Caco-2 (cell line): Measurements from ENCODE around the gene HAUS7. TPM values are rescaled to one million over a fixed set of nuclear protein-coding genes. Genes with fewer than 3 reads are reported as not detected.

ENCODE experiments used
- BruUV-seq: library from RNA; stranded (reverse); fragments of 400-500 nt; replicated peaks from 2 replicates; lab custom pipeline; 2021; lab: Mats Ljungman, UMichigan
- CTCF ChIA-PET: fragments of 300-600 bp; sonication (Branson Sonifier 250); formaldehyde crosslinking; loops from one replicate; lab custom pipeline; 2022; ENCODE audit warnings: antibody characterized with exemption; lab: Charles Lee
- POLR2A ChIA-PET: fragments of 300-600 bp; sonication (Branson Sonifier 250); formaldehyde crosslinking; loops from one replicate; lab custom pipeline; 2022; ENCODE audit warnings: antibody characterized with exemption; lab: Charles Lee
- DNase-seq, 2 experiments: peaks; one replicate each; pipeline versions ENCODE4 v3.0.0 to v3.0.0-alpha.2; 2020 to 2022
- H3K27me3 ChIP-seq: replicated peaks from 2 replicates; pipeline ENCODE4 v1.6.0; 2011; ENCODE audit warnings: low read length; ENCODE audit not compliant: control insufficient read depth, insufficient read depth
- H3K36me3 ChIP-seq: 2 replicates; pipeline ENCODE4 v1.5.1; 2011; ENCODE audit warnings: low read length; ENCODE audit not compliant: control insufficient read depth, insufficient read depth
- H3K4me1 ChIP-seq: fragments of 250-450 bp; sonication (Bioruptor Pico); 2 replicates; pipeline ENCODE4 v1.5.1; 2020; ENCODE audit warnings: mild to moderate bottlenecking
- H3K4me3 ChIP-seq: 2 replicates; pipeline ENCODE4 v1.5.1; 2011; ENCODE audit warnings: low read depth, mild to moderate bottlenecking, control low read depth, low read length
- H3K9me3 ChIP-seq: fragments of 250-450 bp; sonication (Bioruptor Pico); 2 replicates; pipeline ENCODE4 v1.5.1; 2020; ENCODE audit warnings: mild to moderate bottlenecking, moderate library complexity
- H3K27ac Mint-ChIP-seq: one replicate; pipeline ENCODE4 v1.8.0; 2022; ENCODE audit warnings: mixed read lengths; ENCODE audit not compliant: unreplicated experiment
- H3K27me3 Mint-ChIP-seq: one replicate; pipeline ENCODE4 v1.8.0; 2022; ENCODE audit warnings: mixed read lengths; ENCODE audit not compliant: insufficient read depth, unreplicated experiment
- H3K36me3 Mint-ChIP-seq: one replicate; pipeline ENCODE4 v1.8.0; 2022; ENCODE audit warnings: mild to moderate bottlenecking, mixed read lengths; ENCODE audit not compliant: insufficient read depth, unreplicated experiment
- H3K4me1 Mint-ChIP-seq: one replicate; pipeline ENCODE4 v1.8.0; 2022; ENCODE audit warnings: low read depth, mixed read lengths; ENCODE audit not compliant: unreplicated experiment
- H3K4me3 Mint-ChIP-seq: one replicate; pipeline ENCODE4 v1.8.0; 2022; ENCODE audit warnings: mild to moderate bottlenecking, moderate library complexity, mixed read lengths; ENCODE audit not compliant: unreplicated experiment
- H3K9me3 Mint-ChIP-seq: one replicate; pipeline ENCODE4 v1.8.0; 2022; ENCODE audit warnings: mixed read lengths; ENCODE audit not compliant: unreplicated experiment
- CTCF ChIP-seq, 2 experiments: fragments of 200-600 bp in 1 of 2; IDR thresholded peaks; 1 replicate in 1 of 2; 2 replicates in 1 of 2; pipeline versions ENCODE4 v1.5.1 to v1.8.0; 2011 to 2022; ENCODE audit warnings: antibody characterized with exemption in 1 of 2, control low read depth in 1 of 2, inconsistent platforms in 1 of 2, low read depth in 1 of 2, low read length in 1 of 2, mild to moderate bottlenecking in 1 of 2, moderate library complexity in 1 of 2; ENCODE audit not compliant: insufficient read depth in 1 of 2, severe bottlenecking in 1 of 2, unreplicated experiment in 1 of 2
- intact Hi-C: fragments of 100-400 bp; cut with micrococcal nuclease; formaldehyde crosslinking; loops from one replicate; pipeline ENCODE4 v1.10.0; 2022; ENCODE audit not compliant: unreplicated experiment
- total RNA-seq: library from RNA; stranded (reverse); gene quantifications from 2 replicates; pipeline ENCODE4 v1.2.3, GENCODE V29; 2022

HAUS7 gene
- total RNA-seq, 1 experiment from 2014 or later, result 34.0 TPM

GRCh38 chrX:153420851-153421599, 49.4 kb downstream of the HAUS7 start:
- intact Hi-C loops, result no loop called here
- no peak for DNase-seq
- no TSS peak for BruUV-seq
- Mint-ChIP-seq H3K4me1 (no peaks in the 10 kb centered on the region), H3K9me3 (no peaks in the 10 kb centered on the region), H3K36me3 (no peaks in the 10 kb centered on the region), H3K4me3 (no peak overlapping the region), H3K27me3 (peaks cover 6% of the 10 kb centered on the region), H3K27ac (no peak overlapping the region)
- no peaks in the 10 kb centered on the region for H3K36me3 ChIP-seq
- H3K9me3 ChIP-seq, result no peaks in the 10 kb centered on the region
- H3K4me1 ChIP-seq, result no peaks in the 10 kb centered on the region
- TF ChIP-seq CTCF (IDR thresholded peaks at IDR 0.05; ENCODE audit: insufficient read depth in 1 of 2, low read depth in 1 of 2, low read length in 1 of 2, severe bottlenecking in 1 of 2, unreplicated experiment in 1 of 2), result no peak
- POLR2A ChIA-PET, result no interaction called here
- no peaks in the 10 kb centered on the region for H3K27me3 ChIP-seq
- CTCF ChIA-PET, result no interaction called here
- no peak overlapping the region for H3K4me3 ChIP-seq

- no peak overlapping the region for H3K27ac Mint-ChIP-seq
- intact Hi-C loops, result no loop called here
- ChIA-PET CTCF (no interaction called here), POLR2A (no interaction called here)
- peaks cover 10% of the 10 kb centered on the region for H3K27me3 Mint-ChIP-seq
- Histone ChIP-seq H3K4me3 (no peak overlapping the region), H3K36me3 (no peaks in the 10 kb centered on the region), H3K27me3 (no peaks in the 10 kb centered on the region), H3K4me1 (no peaks in the 10 kb centered on the region), H3K9me3 (no peaks in the 10 kb centered on the region)
- no peak for TF ChIP-seq CTCF (IDR thresholded peaks at IDR 0.05; ENCODE audit: insufficient read depth in 1 of 2, low read depth in 1 of 2, low read length in 1 of 2, severe bottlenecking in 1 of 2, unreplicated experiment in 1 of 2)
- H3K4me1 Mint-ChIP-seq, result no peaks in the 10 kb centered on the region
- no peaks in the 10 kb centered on the region for H3K9me3 Mint-ChIP-seq
- H3K4me3 Mint-ChIP-seq, result no peak overlapping the region
- no peaks in the 10 kb centered on the region for H3K36me3 Mint-ChIP-seq
- no peak for DNase-seq
- no TSS peak for BruUV-seq
Measured at GRCh38 chrX:153417637-153418036, 52.7 kb downstream of the HAUS7 start.

- CTCF ChIA-PET, result no interaction called here
- H3K36me3 ChIP-seq, result no peaks in the 10 kb centered on the region
- no peak for TF ChIP-seq CTCF (IDR thresholded peaks at IDR 0.05; ENCODE audit: insufficient read depth in 1 of 2, low read depth in 1 of 2, low read length in 1 of 2, severe bottlenecking in 1 of 2, unreplicated experiment in 1 of 2)
- Mint-ChIP-seq H3K36me3 (no peaks in the 10 kb centered on the region), H3K4me1 (no peaks in the 10 kb centered on the region), H3K27me3 (peaks cover 10% of the 10 kb centered on the region), H3K27ac (no peak overlapping the region), H3K9me3 (no peaks in the 10 kb centered on the region), H3K4me3 (no peak overlapping the region)
- H3K9me3 ChIP-seq, result no peaks in the 10 kb centered on the region
- POLR2A ChIA-PET, result no interaction called here
- intact Hi-C loops, result no loop called here
- no peaks in the 10 kb centered on the region for H3K27me3 ChIP-seq
- H3K4me3 ChIP-seq, result no peak overlapping the region
- no peak for DNase-seq
- BruUV-seq, result no TSS peak
- no peaks in the 10 kb centered on the region for H3K4me1 ChIP-seq
Measured at GRCh38 chrX:153416781-153417450, 53.5 kb downstream of the HAUS7 start.
